ENCODE results near the gene VILL. TPM values are rescaled to one million over a fixed set of nuclear protein-coding genes. Genes with fewer than 3 reads are reported as not detected.

Gene VILL
- total and polyA plus RNA-seq, 2 donors (not counting 1 experiment from before 2014, with no cell fraction given) = 2.0 to 9.4 TPM

GRCh38 chr3:37991823-37992222, 1.2 kb downstream of the VILL start:
- DNase-seq (ENCODE audit: low read depth in 2 of 2) = no peak
- H3K4me1 ChIP-seq (ENCODE audit: control insufficient read depth, extremely low read depth, insufficient read depth, low read length) = peaks cover 2% of the 10 kb centered on the region
- no peaks in the 10 kb centered on the region for H3K79me2 ChIP-seq (ENCODE audit: control insufficient read depth, insufficient read depth, low read length)

DNA sequence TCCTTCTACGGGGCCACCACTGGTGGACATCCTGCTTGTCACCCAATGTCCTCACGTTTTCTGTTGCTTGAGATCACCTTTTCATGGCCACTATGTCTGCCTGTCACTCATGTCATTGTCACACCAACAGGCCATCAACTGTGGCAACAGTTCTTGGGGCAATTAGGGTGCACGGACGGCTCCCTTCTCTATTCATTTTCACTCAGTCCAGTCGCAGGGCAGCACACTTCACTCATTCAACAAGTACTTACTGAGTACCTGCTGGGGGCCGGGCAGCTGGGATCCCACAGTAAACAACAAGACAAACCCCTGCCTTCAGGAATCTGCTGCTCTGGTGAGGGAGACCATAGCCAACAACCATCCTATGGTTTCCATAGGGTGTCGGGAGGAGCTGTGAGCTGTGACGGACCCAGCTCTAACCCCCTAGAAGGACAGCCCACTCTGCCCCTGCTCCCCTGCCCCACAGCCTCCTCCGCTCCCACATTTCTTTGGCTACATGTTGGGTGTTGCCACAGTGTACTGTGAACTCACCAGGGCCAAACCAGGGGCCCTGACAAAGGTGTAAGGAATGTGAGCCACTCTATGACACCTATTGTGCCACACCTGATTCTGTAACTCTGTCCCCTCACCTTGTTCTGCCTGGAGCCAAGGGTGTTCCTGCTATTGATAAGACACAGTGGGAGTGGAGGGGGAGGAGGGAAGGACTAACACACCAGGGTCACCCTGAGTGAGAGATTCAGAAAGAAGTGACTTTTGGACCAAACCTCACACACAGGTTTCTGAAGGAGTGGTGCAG, 1.9 kb downstream of the VILL start:
- H2AFZ ChIP-seq (ENCODE audit: low read length) = no peak overlapping the region
- H3K4me3 ChIP-seq (replicated peaks in 1 of 4; ENCODE audit: control extremely low read depth in 1 of 4, insufficient read depth in 1 of 4, low read depth in 3 of 4, low read length in 4 of 4) = no peak overlapping the region
- H3K9ac ChIP-seq (ENCODE audit: insufficient read depth, low read length) = no peak overlapping the region
- H3K27me3 ChIP-seq (ENCODE audit: control insufficient read depth, insufficient read depth, low read length) = no peaks in the 10 kb centered on the region
- TF ChIP-seq CTCF (conservative IDR thresholded peaks at IDR 0.05 in 1 of 2, IDR thresholded peaks at IDR 0.05 in 1 of 2; ENCODE audit: low read depth in 1 of 2, low read length in 2 of 2) (no peak), EZH2 (IDR thresholded peaks at IDR 0.05; ENCODE audit: low read length, missing control alignments) (no peak)
- no peaks in the 10 kb centered on the region for H4K20me1 ChIP-seq (ENCODE audit: control insufficient read depth, extremely low read depth, insufficient read depth, low read length)
- no peak overlapping the region for H3K4me2 ChIP-seq (ENCODE audit: extremely low read depth, insufficient read depth, low read length)
- no peak for DNase-seq (ENCODE audit: low read depth in 2 of 2)
- H3K4me1 ChIP-seq (ENCODE audit: control insufficient read depth, extremely low read depth, insufficient read depth, low read length) = peaks cover 2% of the 10 kb centered on the region
- H3K36me3 ChIP-seq (ENCODE audit: control insufficient read depth, insufficient read depth, low read length) = no peaks in the 10 kb centered on the region
- H3K79me2 ChIP-seq (ENCODE audit: control insufficient read depth, insufficient read depth, low read length) = no peaks in the 10 kb centered on the region
- no peaks in the 10 kb centered on the region for H3K9me3 ChIP-seq (ENCODE audit: control insufficient read depth, insufficient read depth, low read depth, low read length)
- H3K27ac ChIP-seq (ENCODE audit: insufficient read depth, low read length) = no peak overlapping the region

More at GRCh38 chr3:37991823-37992222, 1.2 kb downstream of the VILL start:
- H2AFZ ChIP-seq (ENCODE audit: low read length) = no peak overlapping the region
- H3K4me2 ChIP-seq (ENCODE audit: extremely low read depth, insufficient read depth, low read length) = no peak overlapping the region
- no peaks in the 10 kb centered on the region for H3K36me3 ChIP-seq (ENCODE audit: control insufficient read depth, insufficient read depth, low read length)
- H4K20me1 ChIP-seq (ENCODE audit: control insufficient read depth, extremely low read depth, insufficient read depth, low read length) = no peaks in the 10 kb centered on the region
- no peak overlapping the region for H3K27ac ChIP-seq (ENCODE audit: insufficient read depth, low read length)
- no peak overlapping the region for H3K4me3 ChIP-seq (replicated peaks in 1 of 4; ENCODE audit: control extremely low read depth in 1 of 4, insufficient read depth in 1 of 4, low read depth in 3 of 4, low read length in 4 of 4)
- no peak overlapping the region for H3K9ac ChIP-seq (ENCODE audit: insufficient read depth, low read length)
- H3K27me3 ChIP-seq (ENCODE audit: control insufficient read depth, insufficient read depth, low read length) = no peaks in the 10 kb centered on the region
- TF ChIP-seq EZH2 (IDR thresholded peaks at IDR 0.05; ENCODE audit: low read length, missing control alignments) (no peak), CTCF (conservative IDR thresholded peaks at IDR 0.05 in 1 of 2, IDR thresholded peaks at IDR 0.05 in 1 of 2; ENCODE audit: low read depth in 1 of 2, low read length in 2 of 2) (no peak)
- no peaks in the 10 kb centered on the region for H3K9me3 ChIP-seq (ENCODE audit: control insufficient read depth, insufficient read depth, low read depth, low read length)

- Histone ChIP-seq H3K27ac (ENCODE audit: insufficient read depth, low read length) (no peak overlapping the region), H3K9me3 (ENCODE audit: control insufficient read depth, insufficient read depth, low read depth, low read length) (no peaks in the 10 kb centered on the region), H3K79me2 (ENCODE audit: control insufficient read depth, insufficient read depth, low read length) (no peaks in the 10 kb centered on the region), H3K4me1 (ENCODE audit: control insufficient read depth, extremely low read depth, insufficient read depth, low read length) (peaks cover 3% of the 10 kb centered on the region), H3K9ac (ENCODE audit: insufficient read depth, low read length) (no peak overlapping the region), H3K4me2 (ENCODE audit: extremely low read depth, insufficient read depth, low read length) (no peak overlapping the region), H3K4me3 (replicated peaks in 1 of 4; ENCODE audit: control extremely low read depth in 1 of 4, insufficient read depth in 1 of 4, low read depth in 3 of 4, low read length in 4 of 4) (no peak overlapping the region), H4K20me1 (ENCODE audit: control insufficient read depth, extremely low read depth, insufficient read depth, low read length) (no peaks in the 10 kb centered on the region), H3K27me3 (ENCODE audit: control insufficient read depth, insufficient read depth, low read length) (no peaks in the 10 kb centered on the region), H3K36me3 (ENCODE audit: control insufficient read depth, insufficient read depth, low read length) (no peaks in the 10 kb centered on the region), H2AFZ (ENCODE audit: low read length) (no peak overlapping the region)
- no peak for DNase-seq (ENCODE audit: low read depth in 2 of 2)
- TF ChIP-seq CTCF (conservative IDR thresholded peaks at IDR 0.05 in 1 of 2, IDR thresholded peaks at IDR 0.05 in 1 of 2; ENCODE audit: low read depth in 1 of 2, low read length in 2 of 2) (no peak), EZH2 (IDR thresholded peaks at IDR 0.05; ENCODE audit: low read length, missing control alignments) (no peak)
These were observed 2.5 kb downstream of the VILL start for GRCh38 chr3:37993067-37993455.

Measured in fibroblast of lung (primary cell).